Esophagus squamous epithelium (tissue), 5 donors: ENCODE data around the gene YKT6. TPM values are rescaled to one million over a fixed set of nuclear protein-coding genes. Genes with fewer than 3 reads are reported as not detected.

ENCODE experiments used
- DNase-seq: peaks from one replicate; lab custom pipeline; 2025; lab: John Stamatoyannopoulos, UW
- H3K27ac ChIP-seq, 4 donors: fragments of 200-600 bp; sonication (generic); one replicate each; pipeline ENCODE4 v1.5.1; 2016 to 2019; ENCODE audit warnings: mild to moderate bottlenecking in 1 of 4
- H3K27me3 ChIP-seq, 4 donors: fragments of 200-600 bp; sonication (generic); 1 replicate in 3 of 4; 2 replicates in 1 of 4; pipeline versions ENCODE4 v1.5.1 to v1.6.0; 2017 to 2021; ENCODE audit warnings: antibody characterized with exemption in 1 of 4
- H3K36me3 ChIP-seq, 3 donors: fragments of 200-600 bp; sonication (generic); one replicate each; pipeline ENCODE4 v1.5.1; 2016 to 2019
- H3K4me1 ChIP-seq, 3 donors: fragments of 200-600 bp; sonication (generic); one replicate each; pipeline ENCODE4 v1.5.1; 2017 to 2019
- H3K4me3 ChIP-seq, 4 donors: fragments of 200-600 bp; sonication (generic); 1 replicate in 3 of 4; 2 replicates in 1 of 4; pipeline ENCODE4 v1.5.1; 2016 to 2019; ENCODE audit warnings: mild to moderate bottlenecking in 2 of 4, moderate library complexity in 1 of 4
- H3K9me3 ChIP-seq, 3 donors: fragments of 200-600 bp; sonication (generic); one replicate each; pipeline ENCODE4 v1.5.1; 2016 to 2019
- CTCF ChIP-seq, 6 experiments: fragments of 450-650 bp in 4 of 6; fragments of 200-600 bp in 2 of 6; sonication (generic) in 2 of 6; IDR thresholded peaks; one replicate each; pipeline ENCODE4 v1.5.1; 2016 to 2019; ENCODE audit warnings: antibody characterized with exemption in 6 of 6, mild to moderate bottlenecking in 4 of 6, moderate library complexity in 4 of 6
- POLR2A ChIP-seq, 4 donors: fragments of 450-650 bp; IDR thresholded peaks; one replicate each; pipeline ENCODE4 v1.6.1; 2017; ENCODE audit warnings: antibody characterized with exemption in 4 of 4, mild to moderate bottlenecking in 4 of 4, moderate library complexity in 3 of 4
- WGBS, 2 donors: methylation state at CpG; one replicate each; pipeline ENCODE4 v1.1.5; 2018; 5-methylcytosine and 5-hydroxymethylcytosine counted together
- intact Hi-C: fragments of 100-400 bp; cut with DNase I; formaldehyde crosslinking; loops from one replicate; pipeline ENCODE4 v1.15.0; 2022
- total RNA-seq, 4 donors: library from RNA; depleted of rRNA; stranded (reverse); fragments of >200 nt; gene quantifications; one replicate each; pipeline ENCODE4 v1.1.0, GENCODE V29; 2016
- donor health status: DM: yes; HTN: yes; CAD: no.

The YKT6 gene
- total RNA-seq, 4 donors from 2014 or later = 56.3 to 91.8 (median 65.1) TPM

- Histone ChIP-seq H3K36me3 (no peaks in the 10 kb centered on the region), H3K4me1 (no peaks in the 10 kb centered on the region), H3K27ac (no peak overlapping the region), H3K9me3 (peaks cover 0 to 3% (median 0%) of the 10 kb centered on the region in 3 donors), H3K27me3 (peaks cover 0 to 28% (median 0%) of the 10 kb centered on the region in 4 donors), H3K4me3 (no peak overlapping the region)
- 76 to 84% methylated on average over 2 to 3 of the region's 4 CpGs for WGBS, 2 donors
- intact Hi-C loops = no loop called here
- TF ChIP-seq POLR2A (IDR thresholded peaks at IDR 0.05) (no peak), CTCF (IDR thresholded peaks at IDR 0.05) (no peak)
- DNase-seq = no peak
Observed at GRCh38 chr7:44177570-44178131, 23.1 kb upstream of the YKT6 start.

GRCh38 chr7:44180631-44181030, 20.1 kb upstream of the YKT6 start:
- intact Hi-C loops = no loop called here
- H3K4me1 ChIP-seq = peaks cover 8 to 21% (median 11%) of the 10 kb centered on the region in 3 donors
- H3K36me3 ChIP-seq = no peaks in the 10 kb centered on the region
- DNase-seq = no peak
- WGBS, 2 donors = 38 to 48% methylated on average over 3 of the region's 3 CpGs
- no peak overlapping the region for H3K27ac ChIP-seq
- H3K27me3 ChIP-seq = peaks cover 0 to 26% (median 0%) of the 10 kb centered on the region in 4 donors
- H3K9me3 ChIP-seq = peaks cover 0 to 9% (median 0%) of the 10 kb centered on the region in 3 donors
- no peak overlapping the region for H3K4me3 ChIP-seq
- no peak for TF ChIP-seq POLR2A (IDR thresholded peaks at IDR 0.05)
- TF ChIP-seq CTCF (IDR thresholded peaks at IDR 0.05) = no peak

- no peak for TF ChIP-seq CTCF (IDR thresholded peaks at IDR 0.05)
- TF ChIP-seq POLR2A (IDR thresholded peaks at IDR 0.05) = no peak
- H3K4me3 ChIP-seq = no peak overlapping the region
- H3K27ac ChIP-seq = no peak overlapping the region
- no peaks in the 10 kb centered on the region for H3K36me3 ChIP-seq
- intact Hi-C loops = no loop called here
- H3K27me3 ChIP-seq = peaks cover 0 to 8% (median 0%) of the 10 kb centered on the region in 4 donors
- H3K4me1 ChIP-seq = peaks cover 8 to 22% (median 11%) of the 10 kb centered on the region in 3 donors
- DNase-seq = no peak
- 84 to 87% methylated on average over 4 to 5 of the region's 5 CpGs for WGBS, 2 donors
- H3K9me3 ChIP-seq = peaks cover 0 to 9% (median 0%) of the 10 kb centered on the region in 3 donors
Observed at GRCh38 chr7:44182827-44183226, 18.0 kb upstream of the YKT6 start.

- no peak for TF ChIP-seq POLR2A (IDR thresholded peaks at IDR 0.05)
- intact Hi-C loops = no loop called here
- H3K27me3 ChIP-seq = peaks cover 0 to 6% (median 0%) of the 10 kb centered on the region in 4 donors
- no peak overlapping the region for H3K4me3 ChIP-seq
- peaks cover 0 to 9% (median 0%) of the 10 kb centered on the region in 3 donors for H3K9me3 ChIP-seq
- DNase-seq = no peak
- H3K4me1 ChIP-seq = peaks cover 8 to 22% (median 11%) of the 10 kb centered on the region in 3 donors
- H3K36me3 ChIP-seq = no peaks in the 10 kb centered on the region
- no peak overlapping the region for H3K27ac ChIP-seq
- 13 to 15% methylated on average over 2 of the region's 2 CpGs for WGBS, 2 donors
Observed at GRCh38 chr7:44183386-44183785, 17.4 kb upstream of the YKT6 start.

GRCh38 chr7:44184206-44184872, 16.4 kb upstream of the YKT6 start:
- TF ChIP-seq POLR2A (IDR thresholded peaks at IDR 0.05) (no peak), CTCF (IDR thresholded peaks at IDR 0.05) (no peak)
- Histone ChIP-seq H3K4me1 (peaks cover 8 to 22% (median 11%) of the 10 kb centered on the region in 3 donors), H3K9me3 (peaks cover 0 to 9% (median 0%) of the 10 kb centered on the region in 3 donors), H3K36me3 (no peaks in the 10 kb centered on the region), H3K4me3 (no peak overlapping the region), H3K27ac (no peak overlapping the region), H3K27me3 (peaks cover 0 to 6% (median 0%) of the 10 kb centered on the region in 4 donors)
- intact Hi-C loops = no loop called here
- whole genome bisulfite sequencing, 2 donors = 51 to 64% methylated on average over 14 to 16 of the region's 16 CpGs
- DNase-seq = no peak
